Activated T-helper 1 cell treated with anti-CD3 and anti-CD28 coated beads, Interleukin-2, amount 50 U/mL, for 16 hours (primary cell): ENCODE measurements around the gene POLR1C.
"Not testable (repeated sequence)": the region's sequence is repeated elsewhere in the genome, so short reads cannot be mapped to it uniquely, and the experiment has no call there.

ENCODE experiments used
- DNase-seq, 2 donors: peaks; one replicate each; pipeline ENCODE4 v3.0.0-alpha.2; 2020; ENCODE audit warnings: low read depth in 1 of 2, low spot score in 1 of 2

The POLR1C gene

DNA sequence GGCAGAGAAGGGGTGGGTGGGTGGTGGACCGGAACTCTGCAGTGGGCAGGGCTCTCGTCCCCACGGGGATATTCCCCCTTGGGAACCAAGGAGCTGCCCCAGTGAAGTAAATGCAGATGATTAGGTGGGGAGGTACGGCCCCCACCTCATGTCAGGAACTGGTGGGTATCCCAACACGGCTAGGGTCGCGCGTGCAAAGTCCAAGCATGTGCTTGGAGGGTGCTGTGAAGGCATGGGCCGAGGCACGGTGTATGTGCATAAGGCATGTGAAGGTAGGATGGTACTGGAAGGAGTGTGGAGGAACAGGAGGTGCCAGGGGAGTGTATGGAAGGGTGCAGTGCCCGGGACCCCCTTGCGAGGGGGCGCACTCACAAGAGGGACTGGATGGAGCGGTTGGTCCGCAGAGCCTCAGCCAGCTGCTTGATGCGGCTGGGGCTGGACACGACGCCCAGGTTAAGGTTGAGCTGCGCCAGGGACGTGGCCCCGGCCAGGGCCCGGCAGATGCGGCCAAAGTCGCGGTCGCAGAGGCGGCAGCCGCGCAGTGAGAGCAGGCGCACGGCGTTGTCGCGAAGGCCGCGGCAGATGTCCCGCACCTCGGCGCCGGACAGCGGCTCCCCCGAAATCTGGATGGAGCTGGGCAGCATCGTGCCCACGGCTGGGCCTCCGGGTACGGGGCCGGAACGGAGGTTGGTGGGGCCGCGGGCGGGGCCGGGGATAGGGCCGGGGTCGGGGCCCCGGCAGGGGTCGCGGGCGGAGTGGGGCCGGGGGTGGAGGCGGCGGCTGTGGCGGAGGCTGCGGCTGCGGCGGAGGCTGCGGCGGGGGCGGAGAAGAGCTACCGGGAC lies 7.5 kb upstream of the POLR1C start:
- DNase-seq = no peak

DNA sequence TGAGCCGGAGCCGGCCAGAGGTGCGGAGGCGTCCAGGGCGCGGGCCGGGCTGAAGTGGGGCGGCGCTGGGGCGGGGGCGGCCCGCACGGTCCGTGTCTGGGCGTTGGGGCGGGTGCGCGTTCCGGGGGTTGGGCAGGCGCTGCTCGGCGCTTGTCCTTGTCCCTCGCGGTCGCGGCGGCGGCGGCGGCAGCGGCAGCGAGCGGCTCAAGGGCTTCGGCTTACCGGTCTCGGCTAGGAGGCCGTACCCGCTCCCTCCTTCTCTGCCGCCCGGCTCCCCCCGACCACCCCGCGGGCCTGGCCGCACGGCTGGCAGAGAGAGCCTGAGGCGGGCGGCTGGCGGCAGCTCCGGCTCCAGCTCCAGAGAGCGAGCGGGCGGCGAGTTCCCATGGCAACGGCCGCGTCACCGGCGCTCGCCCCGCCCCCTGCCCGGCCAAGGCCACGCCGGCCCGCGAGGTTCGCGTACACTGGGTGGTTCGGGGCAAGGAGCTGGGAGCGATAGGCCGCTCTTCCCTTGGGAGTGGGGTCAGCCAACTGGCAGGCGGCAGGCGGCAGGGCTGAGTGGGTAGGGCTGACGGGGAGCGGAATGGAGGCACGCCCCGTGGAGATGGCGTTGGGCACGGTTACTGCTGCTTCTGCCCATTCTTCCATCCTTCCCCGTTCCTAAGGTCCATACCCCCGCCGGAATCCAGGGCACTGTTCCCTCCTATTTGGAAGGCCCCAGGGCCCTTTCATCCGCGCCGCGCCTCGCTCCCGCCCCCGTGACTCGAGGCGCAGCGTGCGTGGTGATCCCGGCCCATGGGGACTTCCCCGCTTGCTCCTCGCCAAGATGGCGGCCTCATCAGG lies 6.7 kb upstream of the POLR1C start, which contains the start of gene LRRC73:
TSS of gene LRRC73 (minus strand) at position 363 of the 843 bp plus-strand sequence. CDS start 561 bp downstream, outside the sequence.
- peak; percentile 50 to 71 for DNase-seq

DNA sequence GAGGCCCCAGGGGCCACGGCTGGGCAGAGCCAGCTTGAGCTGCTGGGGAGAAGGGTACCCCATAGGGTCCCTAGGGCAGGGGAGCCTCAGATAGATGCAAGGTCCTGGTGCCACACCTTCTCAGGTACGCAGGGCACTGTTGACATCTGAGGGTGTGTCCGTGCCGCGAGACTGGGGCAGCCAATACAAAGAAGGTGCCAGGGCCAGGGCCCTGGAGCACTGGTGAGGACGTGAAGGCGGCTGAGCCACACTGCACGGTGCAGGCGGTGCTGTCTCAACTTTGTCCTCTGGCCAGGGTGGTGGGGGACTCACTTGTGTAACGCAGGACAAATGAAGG lies 6.1 kb upstream of the POLR1C start:
- DNase-seq = no peak

DNA sequence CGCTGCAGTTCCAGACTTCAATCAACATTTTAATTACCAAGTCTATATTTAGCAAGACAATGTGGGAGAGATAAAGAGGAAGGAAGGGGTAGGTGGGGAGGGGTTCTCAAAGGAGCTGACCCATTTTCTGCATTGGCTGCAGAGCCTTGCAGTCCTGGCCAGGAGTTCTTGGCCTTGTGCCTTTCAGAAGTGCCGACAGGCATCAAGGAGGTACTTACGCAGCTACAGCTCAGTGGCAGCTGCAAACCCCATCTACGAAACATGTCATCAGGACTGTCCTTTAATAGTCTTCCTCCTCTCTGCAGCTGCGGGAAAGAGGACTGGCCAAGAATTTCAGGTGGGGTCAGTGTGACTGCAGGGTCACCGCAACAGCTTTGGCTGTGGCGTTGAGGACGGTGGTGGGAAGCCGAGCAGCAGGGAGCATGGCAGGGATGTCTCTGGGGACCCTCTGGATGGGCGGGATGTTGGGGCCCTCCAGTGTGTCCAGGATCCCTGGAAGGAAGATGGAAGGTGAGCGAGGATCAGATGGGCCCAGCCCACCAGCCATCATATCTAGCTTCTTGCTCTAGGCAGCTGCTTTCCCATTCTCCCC lies 5.0 kb upstream of the POLR1C start:
- no peak for DNase-seq

DNA sequence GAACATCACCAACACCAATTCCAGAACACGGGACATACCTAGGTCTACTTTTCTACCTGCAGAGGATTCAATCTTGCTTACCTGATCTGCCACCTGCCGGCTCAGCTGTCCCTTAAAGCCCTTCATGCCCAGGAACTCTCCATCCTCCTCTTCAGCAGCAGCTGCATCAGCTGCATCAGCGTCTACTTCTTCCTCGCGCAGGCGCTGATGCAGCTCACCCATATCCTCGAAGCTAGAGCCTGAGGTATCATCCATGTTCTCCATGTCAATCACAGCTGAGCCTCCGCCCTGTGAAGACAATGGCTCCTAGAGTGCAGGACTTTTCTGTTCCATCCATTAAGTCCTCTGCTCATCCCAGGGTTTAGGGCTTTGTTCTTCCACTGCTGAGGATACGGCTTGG lies 1.1 kb upstream of the POLR1C start:
- no peak for DNase-seq

DNA sequence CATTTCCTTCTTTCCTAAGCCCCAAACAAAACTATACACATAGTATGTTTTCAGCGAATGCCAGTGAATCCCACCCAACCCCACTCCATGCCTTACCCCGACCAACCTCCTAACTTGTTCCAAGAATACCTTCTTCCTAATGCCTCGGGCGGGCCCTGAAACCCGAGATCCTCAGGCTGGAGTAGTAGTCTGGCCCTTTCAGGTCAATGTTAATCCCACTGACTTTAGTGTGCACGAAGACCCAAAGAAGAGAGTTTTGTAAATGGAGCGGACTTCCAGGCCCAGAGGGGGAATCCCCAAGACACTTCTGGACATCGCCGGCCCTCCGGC lies 557 bp upstream of the POLR1C start:
- no peak for DNase-seq

DNA sequence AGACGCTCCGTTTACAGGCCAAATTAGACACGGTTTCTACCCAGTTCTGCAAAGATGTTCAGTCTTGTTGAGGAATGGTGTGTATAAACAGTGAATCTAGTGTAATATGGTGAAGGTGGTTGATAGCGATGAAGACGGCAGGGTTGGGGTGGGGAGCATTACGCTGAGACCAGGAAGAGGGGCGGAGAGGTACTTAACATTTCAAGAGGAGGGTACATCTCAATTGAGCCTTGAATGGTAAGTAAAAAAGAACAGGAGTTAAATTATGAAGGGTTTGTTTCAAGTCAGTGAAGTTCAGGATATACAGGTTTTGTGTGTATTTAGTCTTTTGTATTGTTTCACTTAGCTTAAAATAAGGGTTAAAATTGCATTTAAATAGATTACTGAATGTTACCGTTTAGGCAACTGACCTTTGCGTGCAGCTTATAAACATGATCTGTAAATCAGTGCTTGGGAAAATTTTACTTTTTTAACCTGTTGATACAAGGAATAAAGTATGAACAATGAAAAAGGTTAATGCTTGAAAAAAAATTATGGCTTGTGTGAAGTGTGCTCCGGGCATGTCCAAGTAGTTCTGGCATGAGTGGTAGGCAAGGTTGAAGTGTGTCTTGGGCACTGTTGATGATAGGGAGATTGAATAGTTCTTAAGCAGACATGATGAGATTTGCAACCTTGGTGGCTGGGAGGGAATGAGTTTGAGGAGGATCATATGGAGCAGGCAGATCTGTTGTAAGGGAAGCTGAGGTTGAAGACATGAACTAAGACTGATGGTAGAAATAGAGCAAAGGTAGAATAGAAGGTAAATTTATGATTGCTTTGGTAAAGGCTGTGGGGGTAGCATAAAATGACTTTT lies 842 bp downstream of the POLR1C start:
- DNase-seq = no peak

DNA sequence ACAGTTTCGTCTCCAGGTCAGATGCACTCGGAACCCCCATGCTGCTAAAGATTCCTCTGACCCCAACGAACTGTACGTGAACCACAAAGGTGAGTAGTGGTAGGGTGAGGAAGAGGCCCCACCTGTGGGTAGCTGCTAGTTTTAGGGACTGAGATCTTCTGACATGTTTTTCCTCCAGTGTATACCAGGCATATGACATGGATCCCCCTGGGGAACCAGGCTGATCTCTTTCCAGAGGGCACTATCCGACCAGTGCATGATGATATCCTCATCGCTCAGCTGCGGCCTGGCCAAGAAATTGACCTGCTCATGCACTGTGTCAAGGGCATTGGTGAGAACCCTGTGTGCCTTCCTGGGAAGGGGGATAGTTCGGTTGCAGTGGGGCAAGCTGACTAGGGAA lies 3.2 kb downstream of the POLR1C start:
- no peak for DNase-seq

DNA sequence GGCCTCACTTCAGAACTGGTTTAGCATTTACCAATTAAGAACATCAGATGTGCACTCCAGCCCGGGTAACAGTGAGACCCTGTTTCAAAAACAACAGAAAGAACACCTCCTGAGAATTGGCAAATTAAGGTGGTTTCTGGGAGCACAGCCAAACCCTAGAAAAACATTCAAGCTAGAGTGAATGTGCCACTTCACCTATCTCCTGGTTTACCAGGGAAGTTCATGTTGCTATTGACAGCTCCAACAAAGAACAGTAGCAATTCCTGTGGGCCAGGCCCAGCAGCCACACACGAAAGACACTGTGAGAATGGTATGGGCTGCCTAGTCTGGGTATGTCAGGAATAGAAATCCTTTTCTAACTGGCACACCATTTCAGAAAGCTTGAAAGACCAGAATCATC lies 4.9 kb downstream of the POLR1C start:
- no peak for DNase-seq

DNA sequence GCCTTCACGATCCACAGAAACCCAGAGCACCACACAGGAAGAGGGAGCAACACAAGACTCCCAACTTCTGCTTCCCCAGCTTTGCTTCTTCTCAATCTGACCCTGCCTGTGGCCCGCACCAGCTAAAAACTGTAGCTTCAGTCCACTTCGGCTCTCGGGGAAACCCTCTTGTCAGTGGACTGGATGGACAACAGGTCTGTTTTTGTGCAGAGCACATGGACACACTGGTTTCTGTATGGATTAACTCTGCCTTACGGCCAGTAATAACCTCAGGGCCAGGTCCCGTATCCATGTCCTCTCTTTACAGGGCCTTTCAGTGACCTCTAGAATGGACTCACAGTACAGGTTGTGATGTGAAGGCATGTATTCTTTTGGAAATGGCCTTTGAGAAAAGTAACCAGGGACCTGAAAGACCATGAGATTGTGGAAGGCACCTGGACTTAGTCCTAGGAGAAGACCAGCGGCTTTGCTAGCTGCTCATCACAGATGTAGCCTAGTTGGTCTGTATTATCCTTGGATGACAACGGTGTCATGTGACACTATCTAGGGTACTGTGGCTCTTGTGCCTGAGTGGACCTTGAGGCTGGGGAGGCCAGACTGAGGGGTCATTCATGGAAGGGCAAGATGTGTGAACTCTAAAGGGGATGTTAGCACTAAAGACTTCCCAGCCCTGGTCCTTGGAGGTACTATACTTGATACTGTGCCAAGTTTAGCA lies 5.8 kb downstream of the POLR1C start:
- no peak for DNase-seq

DNA sequence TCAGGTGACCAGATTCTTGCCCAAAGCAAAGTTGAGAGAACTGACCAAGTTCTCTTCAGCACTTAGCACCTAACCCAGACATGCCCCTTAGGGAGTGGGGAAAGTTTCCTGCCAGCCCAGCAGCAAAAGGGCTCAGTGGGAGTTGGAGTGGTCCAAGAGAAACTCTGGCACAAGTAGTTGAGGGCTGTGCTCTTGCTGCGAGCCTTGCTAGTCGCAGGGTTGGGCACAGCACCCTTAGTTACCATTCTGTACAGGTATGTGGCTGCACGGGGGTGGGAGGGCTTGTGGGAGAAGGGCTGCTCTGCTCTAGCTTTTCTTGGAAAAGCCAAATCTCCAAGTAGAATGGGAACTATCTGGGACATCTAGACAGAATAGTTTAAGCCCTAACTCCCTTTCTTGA lies 6.4 kb downstream of the POLR1C start:
- no peak for DNase-seq

DNA sequence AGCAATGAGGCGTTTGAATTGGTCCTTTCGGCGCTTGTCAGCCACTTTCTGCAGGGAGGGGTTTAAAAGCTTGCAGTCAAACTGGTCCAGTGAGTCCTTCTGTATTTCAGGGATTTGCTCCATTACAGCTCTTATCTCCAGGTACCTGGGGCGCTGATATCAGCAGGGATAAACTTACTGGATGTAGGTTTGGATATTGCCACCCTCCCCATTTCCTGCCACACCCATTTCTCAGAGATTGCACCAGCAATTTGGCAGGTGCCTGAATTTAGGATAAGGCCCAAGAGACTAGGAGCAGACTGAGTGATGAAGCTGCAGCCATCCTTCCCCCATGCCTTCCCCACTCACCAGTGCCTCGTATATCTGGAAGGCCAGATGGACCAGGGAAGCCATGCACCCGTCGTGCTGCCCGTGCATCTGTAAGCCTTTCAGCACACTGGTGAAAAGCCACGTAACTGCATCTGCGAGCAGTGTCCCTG lies 7.6 kb downstream of the POLR1C start:
- DNase-seq = no peak

DNA sequence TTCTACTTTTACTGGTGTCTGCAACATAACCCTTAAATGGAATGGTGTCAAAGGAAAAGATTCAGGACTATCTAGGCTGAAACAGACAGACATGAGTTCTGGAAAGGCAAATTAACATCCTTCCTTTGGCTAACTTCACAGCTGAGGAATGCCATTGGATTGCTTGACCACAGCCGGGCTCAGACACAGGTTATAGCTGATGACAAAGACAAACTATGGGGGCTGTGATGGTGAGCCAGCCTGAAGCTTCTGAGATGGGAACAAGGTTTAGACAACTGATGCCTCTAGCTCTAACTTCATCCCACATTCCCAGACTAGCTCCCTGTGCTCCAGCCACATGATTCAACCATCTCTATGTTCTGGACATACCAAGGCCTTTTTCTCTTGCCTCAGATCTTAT lies 15.3 kb downstream of the POLR1C start:
- DNase-seq = no peak

DNA sequence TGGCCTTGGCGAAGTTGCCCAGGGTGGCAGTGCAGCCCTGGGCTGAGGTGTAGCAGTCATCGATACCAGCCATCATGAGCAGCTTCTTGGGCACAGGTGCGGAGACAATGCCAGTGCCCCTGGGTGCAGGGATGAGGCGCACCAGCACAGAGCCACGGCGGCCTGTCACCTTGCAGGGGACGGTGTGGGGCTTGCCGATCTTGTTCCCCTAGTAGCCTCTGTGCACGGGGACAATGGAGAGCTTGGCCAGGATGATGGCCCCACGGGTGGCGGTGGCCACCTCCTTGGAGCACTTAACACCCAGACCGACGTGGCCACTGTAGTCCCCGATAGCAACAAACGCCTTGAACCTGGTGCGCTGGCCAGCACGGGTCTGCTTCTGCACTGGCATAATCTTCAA lies 22.1 kb downstream of the POLR1C start:
- not testable (repeated sequence) for DNase-seq

DNA sequence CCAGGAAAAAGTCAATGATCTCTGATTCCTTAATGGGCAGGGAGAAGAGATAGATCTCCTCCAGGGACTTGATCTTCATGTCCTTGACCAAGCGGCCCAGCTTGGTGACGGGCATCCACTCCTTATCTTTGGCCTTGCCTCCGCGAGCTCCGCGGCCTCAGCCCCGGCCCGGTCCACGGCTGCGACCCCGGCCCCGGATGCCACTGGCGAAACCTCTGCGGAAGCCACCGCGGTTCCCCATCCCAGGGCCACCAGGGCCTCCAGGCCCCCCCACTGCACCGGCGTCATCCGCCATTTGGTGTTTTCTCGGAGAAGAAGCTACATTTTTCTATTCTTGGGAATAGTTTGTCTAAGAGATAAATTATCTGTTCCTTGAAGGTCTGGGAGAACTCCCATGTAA lies 22.5 kb downstream of the POLR1C start:
- DNase-seq = not testable (repeated sequence)

DNA sequence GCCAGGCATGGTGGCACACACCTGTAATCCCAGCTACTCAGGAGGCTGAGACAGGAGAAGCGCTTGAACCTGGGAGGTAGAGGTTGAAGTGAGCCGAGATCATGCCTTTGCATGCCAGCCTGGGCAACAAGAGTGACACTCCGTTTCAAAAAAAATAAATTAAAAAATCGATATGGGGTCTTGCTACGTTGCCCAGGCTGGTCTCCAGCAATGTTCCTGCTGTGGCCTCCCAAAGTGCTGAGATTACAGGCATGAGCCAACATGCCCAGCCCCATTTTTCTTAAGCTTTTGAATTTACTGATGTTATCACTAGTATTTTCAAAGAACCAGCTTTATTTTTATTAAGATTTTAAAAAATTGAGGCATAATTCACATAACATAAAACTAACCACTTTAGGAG lies 23.6 kb downstream of the POLR1C start:
- no peak for DNase-seq

DNA sequence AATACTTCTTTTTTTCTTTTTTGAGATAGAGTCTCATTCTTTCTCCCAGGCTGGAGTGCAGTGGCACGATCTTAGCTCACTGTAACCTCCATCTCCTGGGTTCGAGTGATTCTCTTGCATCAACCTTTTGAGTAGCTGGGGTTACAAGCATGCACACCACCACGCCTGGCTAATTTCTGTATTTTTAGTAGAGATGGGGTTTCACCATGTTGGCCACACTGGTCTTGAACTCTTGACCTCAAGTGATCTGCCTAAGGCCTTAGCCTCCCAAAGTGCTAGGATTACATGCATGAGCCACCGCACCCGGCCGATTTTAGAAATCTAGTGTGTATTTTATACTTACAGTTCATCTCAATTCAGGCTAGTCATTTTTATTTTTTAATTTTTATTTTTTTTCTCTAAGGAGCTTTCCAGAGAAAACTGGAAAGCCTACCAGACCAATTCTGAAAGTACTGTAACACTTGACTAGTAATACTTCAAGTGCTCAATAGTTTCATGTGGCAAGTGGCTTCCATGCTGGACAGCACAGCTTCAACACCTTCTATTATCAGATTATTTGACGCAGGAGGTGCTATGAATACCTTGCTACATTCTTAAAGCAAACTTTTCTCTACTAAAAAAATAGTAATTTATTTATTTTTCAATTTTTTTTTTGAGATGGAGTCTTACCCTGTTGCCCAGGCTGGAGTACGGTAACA lies 25.0 kb downstream of the POLR1C start:
- no peak for DNase-seq

DNA sequence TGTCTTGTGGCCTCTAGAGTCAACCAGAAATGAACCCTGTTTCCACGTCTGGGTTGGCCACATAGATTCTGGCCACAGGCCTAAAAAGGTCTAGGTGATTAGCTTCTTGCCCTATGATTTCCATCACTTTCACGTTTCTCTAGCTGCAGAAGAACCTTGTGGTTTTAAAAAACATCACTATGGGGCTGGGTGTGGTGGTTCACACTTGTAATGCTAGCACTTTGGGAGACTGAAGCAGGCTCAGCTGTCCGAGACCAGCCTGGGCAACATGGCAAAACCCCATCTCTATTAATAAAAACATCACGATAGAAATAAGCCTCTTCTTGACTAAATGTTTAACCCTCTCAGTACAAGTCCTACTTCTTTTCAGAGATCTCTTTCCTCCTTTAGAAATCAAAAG lies 27.6 kb downstream of the POLR1C start:
- no peak for DNase-seq

DNA sequence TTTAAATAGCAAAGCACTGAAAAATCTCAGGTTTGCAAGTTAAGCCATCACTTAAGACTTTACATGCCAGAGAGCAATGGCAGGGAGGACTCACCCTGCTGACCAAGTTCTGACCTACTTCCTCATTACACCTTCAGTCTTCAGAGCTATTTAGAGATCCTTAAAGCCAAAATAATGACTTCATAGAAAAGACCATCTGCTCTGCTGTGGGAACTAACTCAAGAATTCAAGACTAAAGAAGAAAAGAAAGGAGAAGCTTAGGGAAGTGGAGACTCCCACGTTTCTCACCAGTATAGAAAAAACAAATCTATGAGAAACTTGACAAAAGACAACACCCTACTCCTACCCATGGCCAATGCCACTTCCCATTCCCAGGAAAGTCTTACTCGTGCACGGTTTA lies 30.3 kb downstream of the POLR1C start:
- DNase-seq = no peak

DNA sequence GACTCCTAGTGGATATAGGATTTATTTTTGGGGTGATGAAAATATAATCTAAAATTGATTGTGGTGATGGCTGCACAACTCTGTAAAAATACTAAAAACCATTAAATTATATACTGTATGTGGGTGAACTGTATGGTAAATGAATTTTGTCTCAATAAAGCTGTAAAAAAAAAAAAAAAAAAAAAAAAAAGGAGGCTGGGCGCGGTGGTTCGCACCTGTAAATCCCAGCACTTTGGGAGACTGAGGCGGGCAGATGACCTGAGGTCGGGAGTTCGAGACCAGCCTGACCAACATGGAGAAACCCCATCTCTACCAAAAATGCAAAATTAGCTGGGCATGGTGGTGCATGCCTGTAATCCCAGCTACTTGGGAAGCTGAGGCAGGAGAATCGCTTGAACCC lies 40.7 kb downstream of the POLR1C start:
- DNase-seq = not testable (repeated sequence)
